ENCODE measurements around the gene STK32A.

- TF ChIP-seq CTCF (IDR thresholded peaks at IDR 0.05) (no peak), POLR2A (IDR thresholded peaks at IDR 0.05) (no peak)
These were observed 47.7 kb upstream of the STK32A start for GRCh38 chr5:147187099-147187540.

Data from thyroid gland (tissue), 4 donors.